Mesenchymal stem cell (in vitro differentiated cells and primary cell): ENCODE data around the gene ISCU.

ENCODE experiments used
- DNase-seq: peaks from one replicate; pipeline ENCODE4 v3.0.0-alpha.2; 2013
- H2AFZ ChIP-seq: one replicate; pipeline ENCODE4 v1.6.1; 2013; ENCODE audit warnings: low read depth, mild to moderate bottlenecking, control low read depth, inconsistent platforms, low read length, moderate library complexity
- H2AK5ac ChIP-seq: 2 replicates; pipeline ENCODE4 v1.6.1; 2013; ENCODE audit warnings: low read length, moderate library complexity, mild to moderate bottlenecking, inconsistent platforms; ENCODE audit not compliant: severe bottlenecking
- H2BK120ac ChIP-seq: one replicate; pipeline ENCODE4 v1.6.1; 2013; ENCODE audit warnings: low read depth, mild to moderate bottlenecking, inconsistent platforms, low read length, moderate library complexity
- H2BK12ac ChIP-seq, 2 experiments: one replicate each; pipeline ENCODE4 v1.6.1; 2013; ENCODE audit warnings: inconsistent platforms in 2 of 2, low read length in 2 of 2, mild to moderate bottlenecking in 2 of 2, moderate library complexity in 2 of 2, control low read depth in 1 of 2
- H2BK15ac ChIP-seq: one replicate; pipeline ENCODE4 v1.6.1; 2013; ENCODE audit warnings: mild to moderate bottlenecking, low read depth, inconsistent platforms; ENCODE audit not compliant: poor library complexity, severe bottlenecking
- H2BK5ac ChIP-seq: 2 replicates; pipeline ENCODE4 v1.6.1; 2013; ENCODE audit warnings: low read depth, mild to moderate bottlenecking, low read length, control low read depth, inconsistent platforms; ENCODE audit not compliant: poor library complexity, severe bottlenecking
- H3K14ac ChIP-seq, 2 experiments: one replicate each; pipeline ENCODE4 v1.6.1; 2013; ENCODE audit warnings: inconsistent platforms in 2 of 2, low read length in 2 of 2, control low read depth in 1 of 2, mild to moderate bottlenecking in 1 of 2, moderate library complexity in 1 of 2
- H3K18ac ChIP-seq, 2 experiments: one replicate each; pipeline ENCODE4 v1.6.1; 2013; ENCODE audit warnings: inconsistent platforms in 2 of 2, low read length in 2 of 2, control low read depth in 1 of 2, low read depth in 1 of 2, mild to moderate bottlenecking in 1 of 2
- H3K23ac ChIP-seq, 2 experiments: one replicate each; pipeline ENCODE4 v1.6.1; 2013; ENCODE audit warnings: inconsistent platforms in 2 of 2, low read length in 2 of 2, mild to moderate bottlenecking in 2 of 2, moderate library complexity in 2 of 2, control low read depth in 1 of 2
- H3K27ac ChIP-seq: 2 replicates; pipeline ENCODE4 v1.5.1; 2013; ENCODE audit warnings: mild to moderate bottlenecking, moderate library complexity, low read length, control low read depth, inconsistent platforms; ENCODE audit not compliant: poor library complexity, severe bottlenecking
- H3K27me3 ChIP-seq, 2 experiments: 2 replicates each; pipeline versions ENCODE4 v1.6.1 to v1.7.0; 2013; ENCODE audit warnings: low read length in 2 of 2, mild to moderate bottlenecking in 2 of 2, moderate library complexity in 2 of 2, control low read depth in 1 of 2, inconsistent platforms in 1 of 2; ENCODE audit not compliant: control insufficient read depth in 1 of 2, insufficient read depth in 1 of 2
- H3K36me3 ChIP-seq, 2 experiments: 2 replicates each; pipeline versions ENCODE4 v1.6.1 to v1.7.0; 2013; ENCODE audit warnings: low read length in 2 of 2, control low read depth in 1 of 2, inconsistent platforms in 1 of 2, low read depth in 1 of 2, mild to moderate bottlenecking in 1 of 2; ENCODE audit not compliant: insufficient read depth in 2 of 2, control insufficient read depth in 1 of 2
- H3K4ac ChIP-seq, 2 experiments: one replicate each; pipeline ENCODE4 v1.6.1; 2013; ENCODE audit warnings: inconsistent platforms in 2 of 2, low read length in 2 of 2, mild to moderate bottlenecking in 2 of 2, moderate library complexity in 2 of 2, control low read depth in 1 of 2, low read depth in 1 of 2
- H3K4me1 ChIP-seq: 2 replicates; pipeline ENCODE4 v1.6.1; 2013; ENCODE audit warnings: low read depth, low read length, control low read depth; ENCODE audit not compliant: control insufficient read depth, insufficient read depth
- H3K4me2 ChIP-seq: 2 replicates; pipeline ENCODE4 v1.6.1; 2013; ENCODE audit warnings: low read length, mild to moderate bottlenecking, inconsistent platforms; ENCODE audit not compliant: poor library complexity, severe bottlenecking
- H3K4me3 ChIP-seq, 2 experiments: 2 replicates each; pipeline versions ENCODE4 v1.5.1 to v1.7.0; 2013; ENCODE audit warnings: low read length in 2 of 2, mild to moderate bottlenecking in 2 of 2, control low read depth in 1 of 2, low read depth in 1 of 2; ENCODE audit not compliant: insufficient read depth in 1 of 2
- H3K79me1 ChIP-seq: replicated peaks from 2 replicates; pipeline ENCODE4 v1.6.1; 2013; ENCODE audit warnings: mild to moderate bottlenecking, control low read depth, low read length, inconsistent platforms; ENCODE audit not compliant: poor library complexity, severe bottlenecking
- H3K9ac ChIP-seq: 2 replicates; pipeline ENCODE4 v1.7.0; 2013; ENCODE audit warnings: mild to moderate bottlenecking, low read length, moderate library complexity
- H3K9me3 ChIP-seq: 2 replicates; pipeline ENCODE4 v1.7.0; 2013; ENCODE audit warnings: mild to moderate bottlenecking, low read length; ENCODE audit not compliant: control insufficient read depth
- H4K8ac ChIP-seq: one replicate; pipeline ENCODE4 v1.6.1; 2013; ENCODE audit warnings: inconsistent platforms, mild to moderate bottlenecking, low read length, moderate library complexity
- H4K91ac ChIP-seq: one replicate; pipeline ENCODE4 v1.6.1; 2013; ENCODE audit warnings: mild to moderate bottlenecking, low read length, inconsistent platforms
- WGBS: methylation state at CpG from one replicate; pipeline ENCODE4 v1.1.7; 2013; ENCODE audit warnings: mixed read lengths; 5-methylcytosine and 5-hydroxymethylcytosine counted together

ISCU gene

GRCh38 chr12:108599541-108599940 lies 37.1 kb downstream of the ISCU start:
- no peak overlapping the region for H2AFZ ChIP-seq
- H2AK5ac ChIP-seq, result no peak overlapping the region
- H3K36me3 ChIP-seq, result peaks cover 0 to 8% of the 10 kb centered on the region in 2 experiments
- no peak overlapping the region for H2BK120ac ChIP-seq
- WGBS, result 69% methylated on average over 6 of the region's 6 CpGs
- no peak overlapping the region for H4K8ac ChIP-seq
- no peaks in the 10 kb centered on the region for H3K9me3 ChIP-seq
- peak overlapping the region; percentile 6 to 54 for H2BK12ac ChIP-seq
- peak overlapping the region in 1 of 2 experiments; percentile 33 for H3K18ac ChIP-seq
- H3K4me3 ChIP-seq, result no peak overlapping the region
- DNase-seq, result no peak
- H3K27me3 ChIP-seq, result no peaks in the 10 kb centered on the region
- peak overlapping the region; percentile 40 for H2BK15ac ChIP-seq
- peaks cover 13% of the 10 kb centered on the region for H3K4me1 ChIP-seq
- H3K4me2 ChIP-seq, result no peak overlapping the region
- peak overlapping the region; percentile 81 for H4K91ac ChIP-seq
- no peak overlapping the region for H3K27ac ChIP-seq
- H3K4ac ChIP-seq, result no peak overlapping the region
- H3K9ac ChIP-seq, result no peak overlapping the region
- H3K14ac ChIP-seq, result no peak overlapping the region
- no peak overlapping the region for H2BK5ac ChIP-seq
- H3K79me1 ChIP-seq, result no peaks in the 10 kb centered on the region
- no peak overlapping the region for H3K23ac ChIP-seq

DNA sequence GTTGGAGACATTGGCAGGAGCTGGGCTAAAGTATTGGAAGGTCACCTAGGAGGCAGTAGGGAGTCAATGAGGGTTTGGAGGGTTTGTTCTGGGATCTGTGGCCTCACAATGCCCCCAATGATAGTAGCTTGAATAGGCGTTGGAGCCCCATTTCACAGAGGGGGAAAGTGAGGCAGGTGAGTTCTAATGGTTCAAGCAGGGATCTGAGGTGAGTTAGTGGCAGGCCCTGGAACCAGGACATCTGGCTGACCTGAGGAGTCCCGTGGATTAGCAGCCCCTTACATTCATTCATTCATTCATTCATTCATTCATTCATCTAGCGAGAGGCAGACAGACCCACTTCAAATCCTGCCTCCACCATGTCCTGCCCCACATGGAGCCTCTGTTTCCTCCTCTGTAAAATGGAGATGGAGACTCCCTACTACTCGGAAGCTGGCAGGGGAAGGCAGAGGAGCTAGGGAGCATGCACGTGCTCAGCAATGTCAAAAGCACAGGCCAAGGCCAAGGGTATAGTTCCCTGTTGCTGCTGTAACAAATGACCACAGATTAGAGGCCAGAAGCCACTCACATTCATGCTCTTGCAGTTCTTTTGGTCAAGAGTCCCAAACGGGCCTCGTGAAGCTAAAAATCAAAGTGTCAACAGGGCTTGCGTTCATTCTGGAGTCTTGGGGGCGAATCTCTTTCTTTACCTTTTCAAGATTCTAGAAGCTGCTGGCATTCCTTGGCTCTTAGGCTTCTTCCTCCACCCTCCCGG lies 37.7 kb downstream of the ISCU start:
- Histone ChIP-seq H3K9ac (no peak overlapping the region), H3K4me3 (no peak overlapping the region), H3K4ac (no peak overlapping the region), H3K9me3 (no peaks in the 10 kb centered on the region), H3K18ac (no peak overlapping the region), H3K79me1 (no peaks in the 10 kb centered on the region), H3K27me3 (no peaks in the 10 kb centered on the region), H3K4me1 (peaks cover 14% of the 10 kb centered on the region), H2BK120ac (no peak overlapping the region), H3K14ac (no peak overlapping the region), H3K23ac (no peak overlapping the region), H3K27ac (no peak overlapping the region), H2AFZ (no peak overlapping the region), H2AK5ac (no peak overlapping the region), H3K4me2 (no peak overlapping the region), H4K8ac (no peak overlapping the region), H2BK12ac (peak overlapping the region; percentile 6 to 54), H3K36me3 (peaks cover 0 to 7% of the 10 kb centered on the region in 2 experiments), H2BK5ac (no peak overlapping the region), H2BK15ac (peak overlapping the region; percentile 40), H4K91ac (no peak overlapping the region)
- WGBS, result 91% methylated on average over 10 of the region's 10 CpGs
- DNase-seq, result no peak

DNA sequence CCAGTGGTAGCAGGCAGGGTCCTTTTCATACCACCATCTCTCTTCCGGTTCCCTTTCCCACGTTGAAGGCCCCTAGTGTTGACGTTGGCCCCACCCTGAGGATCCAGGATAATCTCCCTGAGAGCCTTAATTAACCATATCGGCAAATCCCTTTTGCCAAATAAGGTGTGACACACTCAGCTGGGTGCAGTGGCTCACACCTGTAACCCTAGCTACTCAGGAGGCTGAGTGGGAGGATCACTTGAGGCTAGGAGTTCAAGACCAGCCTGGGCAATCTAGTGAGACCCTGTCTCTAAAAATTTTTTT lies 38.3 kb downstream of the ISCU start:
- Histone ChIP-seq H2BK5ac (no peak overlapping the region), H3K36me3 (peaks cover 0 to 1% of the 10 kb centered on the region in 2 experiments), H2BK15ac (no peak overlapping the region), H2AFZ (no peak overlapping the region), H4K91ac (no peak overlapping the region), H3K4me2 (no peak overlapping the region), H3K23ac (no peak overlapping the region), H3K9me3 (no peaks in the 10 kb centered on the region), H3K14ac (no peak overlapping the region), H3K4me1 (peaks cover 14% of the 10 kb centered on the region), H4K8ac (no peak overlapping the region), H3K9ac (no peak overlapping the region), H3K27me3 (no peaks in the 10 kb centered on the region), H3K18ac (no peak overlapping the region), H2BK12ac (peak overlapping the region in 1 of 2 experiments; percentile 16), H3K79me1 (no peaks in the 10 kb centered on the region), H2AK5ac (no peak overlapping the region), H3K4me3 (no peak overlapping the region), H2BK120ac (no peak overlapping the region), H3K27ac (no peak overlapping the region), H3K4ac (no peak overlapping the region)
- DNase-seq, result no peak
- WGBS, result 60% methylated on average over 4 of the region's 4 CpGs

DNA sequence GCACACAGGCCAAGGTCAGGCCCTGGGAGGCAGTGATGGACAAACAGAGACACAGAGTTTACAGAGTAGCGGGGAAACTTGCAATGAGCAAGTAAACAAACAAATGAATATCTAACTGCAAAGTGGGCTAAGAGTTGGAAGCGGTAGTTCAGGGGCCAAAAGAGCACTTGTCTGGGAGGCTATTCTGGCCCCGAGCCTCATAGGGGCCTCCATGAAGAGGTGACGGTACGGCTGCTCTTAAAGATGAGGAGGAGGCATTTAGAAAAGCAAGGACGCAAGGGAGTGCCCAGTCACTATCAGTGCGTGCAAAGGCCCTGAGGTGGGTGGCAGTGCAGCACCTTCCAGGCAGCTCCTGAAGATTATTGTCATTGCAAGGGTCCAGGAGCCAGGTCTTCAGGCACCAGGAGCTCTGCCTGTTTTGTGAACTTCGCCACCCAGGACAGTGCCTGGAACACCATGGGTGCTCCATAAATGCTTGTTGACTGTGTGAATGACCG lies 39.9 kb downstream of the ISCU start:
- Histone ChIP-seq H3K4me3 (no peak overlapping the region), H3K4me2 (no peak overlapping the region), H3K9me3 (no peaks in the 10 kb centered on the region), H4K91ac (peak overlapping the region; percentile 16), H2AK5ac (no peak overlapping the region), H3K23ac (no peak overlapping the region), H2BK12ac (peak overlapping the region in 1 of 2 experiments; percentile 47), H2BK5ac (no peak overlapping the region), H2BK15ac (no peak overlapping the region), H3K18ac (no peak overlapping the region), H4K8ac (no peak overlapping the region), H3K14ac (no peak overlapping the region), H2BK120ac (peak overlapping the region; percentile 42), H3K4ac (no peak overlapping the region), H3K4me1 (peaks cover 21% of the 10 kb centered on the region), H3K36me3 (no peaks in the 10 kb centered on the region), H3K27me3 (no peaks in the 10 kb centered on the region), H3K9ac (no peak overlapping the region), H3K79me1 (no peaks in the 10 kb centered on the region), H3K27ac (no peak overlapping the region), H2AFZ (no peak overlapping the region)
- DNase-seq, result no peak
- 83% methylated on average over 8 of the region's 9 CpGs for WGBS
